Common myeloid progenitor, CD34-positive (primary cell): ENCODE results near the gene PRKCQ.

Source experiments
- CTCF ChIA-PET: fragments of 350-600 bp; sonication (Branson Sonifier 250); formaldehyde crosslinking; loops from one replicate; lab custom pipeline; 2021; ENCODE audit warnings: antibody characterized with exemption; lab: Charles Lee
- POLR2A ChIA-PET: fragments of 350-600 bp; sonication (Branson Sonifier 250); formaldehyde crosslinking; loops from one replicate; lab custom pipeline; 2021; ENCODE audit warnings: antibody characterized with exemption; lab: Charles Lee
- DNase-seq, 3 donors: peaks; one replicate each; pipeline versions ENCODE4 v3.0.0 to v3.0.0-alpha.2; 2013
- H3K27ac ChIP-seq, 2 experiments: 1 replicate in 1 of 2; 2 replicates in 1 of 2; pipeline ENCODE4 v1.7.0; 2013; ENCODE audit warnings: inconsistent platforms in 2 of 2, low read length in 2 of 2, mild to moderate bottlenecking in 2 of 2, low read depth in 1 of 2, moderate library complexity in 1 of 2; ENCODE audit not compliant: severe bottlenecking in 2 of 2, insufficient read depth in 1 of 2, poor library complexity in 1 of 2
- H3K27me3 ChIP-seq, 5 experiments: replicated peaks in 2 of 5; 1 replicate in 3 of 5; 2 replicates in 2 of 5; pipeline versions ENCODE4 v1.6.1 to v1.7.0; 2013; ENCODE audit warnings: low read length in 4 of 5, mild to moderate bottlenecking in 2 of 5, moderate library complexity in 2 of 5, inconsistent platforms in 1 of 5; ENCODE audit not compliant: insufficient read depth in 5 of 5, control insufficient read depth in 4 of 5
- H3K36me3 ChIP-seq, 4 experiments: 1 replicate in 2 of 4; 2 replicates in 2 of 4; pipeline versions ENCODE4 v1.6.1 to v1.7.0; 2013; ENCODE audit warnings: low read length in 3 of 4, control low read depth in 1 of 4, mild to moderate bottlenecking in 1 of 4; ENCODE audit not compliant: control insufficient read depth in 4 of 4, insufficient read depth in 4 of 4
- H3K4me1 ChIP-seq, 4 experiments: 1 replicate in 3 of 4; 2 replicates in 1 of 4; pipeline versions ENCODE4 v1.6.1 to v1.7.1; 2013; ENCODE audit warnings: low read length in 3 of 4, mild to moderate bottlenecking in 3 of 4, control low read depth in 1 of 4, inconsistent platforms in 1 of 4, moderate library complexity in 1 of 4; ENCODE audit not compliant: control insufficient read depth in 4 of 4, insufficient read depth in 4 of 4; ENCODE audit errors: control extremely low read depth in 1 of 4
- H3K4me3 ChIP-seq, 7 experiments: 1 replicate in 4 of 7; 2 replicates in 3 of 7; pipeline versions ENCODE4 v1.5.1 to v1.7.0; 2013; ENCODE audit warnings: mild to moderate bottlenecking in 7 of 7, low read length in 6 of 7, moderate library complexity in 6 of 7, inconsistent platforms in 2 of 7, low read depth in 2 of 7, control low read depth in 1 of 7; ENCODE audit not compliant: insufficient read depth in 4 of 7, control insufficient read depth in 1 of 7; ENCODE audit errors: extremely low read depth in 1 of 7
- H3K9me3 ChIP-seq, 5 experiments: 1 replicate in 4 of 5; 2 replicates in 1 of 5; pipeline versions ENCODE4 v1.6.1 to v1.7.1; 2013; ENCODE audit warnings: low read length in 4 of 5, mild to moderate bottlenecking in 2 of 5, inconsistent platforms in 1 of 5, low read depth in 1 of 5, moderate library complexity in 1 of 5; ENCODE audit not compliant: control insufficient read depth in 4 of 5, insufficient read depth in 2 of 5; ENCODE audit errors: control extremely low read depth in 1 of 5
- WGBS: methylation state at CpG from one replicate; pipeline ENCODE4 v1.1.5; 2013; ENCODE audit not compliant: insufficient coverage; 5-methylcytosine and 5-hydroxymethylcytosine counted together

PRKCQ gene

GRCh38 chr10:6537770-6538169 lies 42.3 kb downstream of the PRKCQ start:
- CTCF ChIA-PET: interaction anchor here (0.9 to 2.7 kb wide), 11 partner anchors 10 to 110 kb away, joined by 3 to 13 read pairs (median 4); no protein-coding TSS in a partner anchor
- 100% methylated on average over 1 of the region's 5 CpGs for WGBS
- Histone ChIP-seq H3K27ac (no peak overlapping the region), H3K4me1 (peaks cover 5 to 28% (median 20%) of the 10 kb centered on the region in 4 experiments), H3K27me3 (no peaks in the 10 kb centered on the region), H3K4me3 (no peak overlapping the region), H3K9me3 (no peaks in the 10 kb centered on the region), H3K36me3 (peaks cover 0 to 5% (median 2%) of the 10 kb centered on the region in 4 experiments)
- POLR2A ChIA-PET: interaction anchor here (0.5 kb wide), 1 partner anchor 78 kb away, joined by 3 read pairs; no protein-coding TSS in a partner anchor
- peak in 2 of 3 donors; percentile 67 to 73 for DNase-seq

DNA sequence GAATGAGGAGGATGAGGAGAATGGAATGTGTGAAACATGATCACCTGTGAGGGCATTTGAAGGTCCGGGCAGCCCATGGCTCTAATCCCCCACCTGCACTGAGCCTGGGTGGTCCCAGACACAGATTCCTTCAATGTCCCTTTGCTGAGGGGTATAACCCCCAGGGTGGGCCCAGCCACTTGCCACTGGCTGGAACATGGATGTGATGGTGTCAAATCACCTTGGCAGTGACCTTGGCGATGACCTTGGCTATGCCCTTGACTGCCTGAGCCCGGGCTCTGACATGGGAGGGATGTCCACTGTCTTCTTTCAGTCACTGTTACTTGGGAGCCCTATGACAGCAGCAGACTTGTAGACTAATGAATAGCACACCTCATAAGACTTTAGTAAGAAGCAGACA lies 44.0 kb downstream of the PRKCQ start:
- 100% methylated on average over 3 of the region's 3 CpGs for WGBS
- CTCF ChIA-PET: interaction anchor here (0.6 to 2.2 kb wide), 2 partner anchors 8 to 240 kb away, joined by 3 to 8 read pairs; no protein-coding TSS in a partner anchor

DNA sequence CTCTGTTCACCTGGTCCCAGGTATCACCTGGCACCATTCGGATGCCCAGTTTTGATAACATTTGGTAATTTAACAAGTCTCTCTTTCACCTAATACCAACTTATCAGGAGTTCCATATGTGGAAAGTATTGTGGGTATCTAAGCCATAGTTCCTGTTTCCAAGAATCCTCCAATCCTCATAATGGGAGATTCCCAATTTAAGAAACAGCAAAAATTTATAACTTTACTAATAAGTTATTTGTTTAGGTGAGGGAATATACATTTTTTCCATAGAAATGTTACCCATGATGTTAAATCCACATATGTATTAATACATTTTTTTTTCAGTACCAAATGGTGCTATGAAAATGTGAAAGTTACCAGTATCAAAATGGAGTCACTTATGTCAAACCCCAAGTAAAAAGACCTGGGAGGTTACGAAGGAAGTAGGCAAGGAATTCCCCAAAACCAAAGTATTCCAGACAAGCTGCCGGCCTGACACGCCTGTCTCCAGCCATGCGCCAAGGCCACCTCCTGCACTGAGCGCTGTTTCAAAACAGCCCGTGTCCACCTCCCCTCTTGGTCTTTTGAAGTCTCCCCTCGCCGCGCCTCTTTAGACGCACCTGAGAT lies 44.8 kb downstream of the PRKCQ start:
- no peak for DNase-seq
- H3K4me3 ChIP-seq: no peak overlapping the region
- POLR2A ChIA-PET: no interaction called here
- H3K27ac ChIP-seq: no peak overlapping the region
- 97% methylated on average over 10 of the region's 11 CpGs for WGBS
- peaks cover 0 to 5% (median 1%) of the 10 kb centered on the region in 4 experiments for H3K36me3 ChIP-seq
- no peaks in the 10 kb centered on the region for H3K9me3 ChIP-seq
- H3K27me3 ChIP-seq: no peaks in the 10 kb centered on the region
- CTCF ChIA-PET: interaction anchor here (0.6 to 1.0 kb wide), 2 partner anchors 13 to 239 kb away, joined by 3 read pairs; no protein-coding TSS in a partner anchor
- H3K4me1 ChIP-seq: peaks cover 0 to 18% (median 11%) of the 10 kb centered on the region in 4 experiments

More for the DNA sequence above, 44.0 kb downstream of the PRKCQ start:
- Histone ChIP-seq H3K4me1 (peaks cover 0 to 18% (median 11%) of the 10 kb centered on the region in 4 experiments), H3K9me3 (no peaks in the 10 kb centered on the region), H3K36me3 (peaks cover 0 to 5% (median 1%) of the 10 kb centered on the region in 4 experiments), H3K4me3 (no peak overlapping the region), H3K27me3 (no peaks in the 10 kb centered on the region), H3K27ac (no peak overlapping the region)
- POLR2A ChIA-PET: no interaction called here
- DNase-seq: no peak

DNA sequence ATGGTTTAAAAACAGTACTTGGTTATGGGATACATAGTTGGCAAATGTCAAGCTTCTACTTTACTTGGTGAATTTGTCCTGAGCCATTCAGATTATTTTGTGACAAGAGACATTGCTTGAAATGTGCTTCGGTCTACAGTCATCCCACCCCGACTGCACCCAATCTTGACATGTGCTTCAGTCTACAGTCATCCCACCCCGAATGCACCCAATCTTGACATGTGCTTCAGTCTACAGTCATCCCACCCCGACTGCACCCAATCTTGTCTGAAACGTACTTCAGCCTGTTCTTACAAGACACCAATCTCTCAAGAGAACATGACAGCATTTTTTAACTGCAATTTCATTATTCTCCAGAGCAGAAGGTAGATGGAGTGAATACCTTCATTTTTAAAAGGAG lies 47.8 kb downstream of the PRKCQ start:
- DNase-seq: no peak
- Histone ChIP-seq H3K27me3 (no peaks in the 10 kb centered on the region), H3K4me3 (no peak overlapping the region), H3K9me3 (no peaks in the 10 kb centered on the region), H3K4me1 (peaks cover 0 to 7% (median 2%) of the 10 kb centered on the region in 4 experiments), H3K27ac (no peak overlapping the region), H3K36me3 (peaks cover 0 to 5% (median 1%) of the 10 kb centered on the region in 4 experiments)
- POLR2A ChIA-PET: no interaction called here
- CTCF ChIA-PET: interaction anchor here (0.6 to 2.6 kb wide), 7 partner anchors 9 to 837 kb away, joined by 3 to 8 read pairs (median 3); no protein-coding TSS in a partner anchor
- 95% methylated on average over 5 of the region's 5 CpGs for WGBS

- Histone ChIP-seq H3K36me3 (peaks cover 0 to 10% (median 6%) of the 10 kb centered on the region in 4 experiments), H3K27me3 (no peaks in the 10 kb centered on the region), H3K4me3 (no peak overlapping the region), H3K9me3 (no peaks in the 10 kb centered on the region), H3K4me1 (peaks cover 0 to 2% (median 0%) of the 10 kb centered on the region in 4 experiments), H3K27ac (no peak overlapping the region)
- WGBS: 90% methylated on average over 3 of the region's 4 CpGs
- DNase-seq: no peak
- CTCF ChIA-PET: interaction anchor here (0.9 to 2.3 kb wide), 6 partner anchors 8 to 50 kb away, joined by 3 to 8 read pairs (median 4); no protein-coding TSS in a partner anchor
- POLR2A ChIA-PET: no interaction called here
Observed at GRCh38 chr10:6530966-6531365, 49.1 kb downstream of the PRKCQ start.

DNA sequence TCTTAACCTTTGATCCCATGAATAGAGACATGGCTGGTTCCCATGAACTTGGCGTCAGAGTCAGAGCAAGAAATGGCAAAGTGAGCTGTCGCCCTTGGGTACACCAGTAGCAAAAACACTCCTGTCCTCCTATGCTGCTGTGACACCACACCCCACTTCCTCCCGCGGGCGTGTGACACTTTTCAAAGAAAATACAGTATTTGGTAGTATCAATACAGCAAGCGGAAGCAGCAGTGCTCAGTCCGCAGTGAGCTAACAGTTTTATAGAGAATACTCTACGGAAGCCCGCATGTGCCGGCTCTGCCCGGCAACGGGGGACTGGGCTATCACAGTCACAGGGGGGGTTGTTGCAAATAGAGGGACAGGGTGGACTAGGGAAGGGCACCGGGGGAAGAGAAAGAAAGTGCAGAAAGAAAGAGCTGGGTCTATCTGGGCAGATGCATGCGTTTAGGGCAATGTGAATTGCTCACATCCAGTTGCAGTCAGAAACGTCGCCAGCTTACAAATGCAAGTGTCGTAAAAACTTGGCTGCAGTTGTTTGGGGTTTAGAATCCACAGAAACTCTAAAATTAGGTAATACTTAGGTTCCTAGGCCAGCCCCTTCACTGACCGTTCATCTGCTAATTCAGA lies 49.8 kb downstream of the PRKCQ start:
- Histone ChIP-seq H3K27ac (no peak overlapping the region), H3K36me3 (peaks cover 0 to 10% (median 7%) of the 10 kb centered on the region in 4 experiments), H3K4me3 (no peak overlapping the region), H3K27me3 (no peaks in the 10 kb centered on the region), H3K4me1 (peaks cover 0 to 2% (median 0%) of the 10 kb centered on the region in 4 experiments), H3K9me3 (no peaks in the 10 kb centered on the region)
- no peak for DNase-seq
- 93% methylated on average over 14 of the region's 18 CpGs for WGBS
- CTCF ChIA-PET: interaction anchor here (1.1 to 2.3 kb wide), 5 partner anchors 7 to 50 kb away, joined by 3 to 8 read pairs (median 4); no protein-coding TSS in a partner anchor
- POLR2A ChIA-PET: no interaction called here
